Endometrial microvascular endothelial cells (primary cell): Measurements from ENCODE around the gene FUT1. TPM values are rescaled to one million over a fixed set of nuclear protein-coding genes. Genes with fewer than 3 reads are reported as not detected.

Experiments
- in situ Hi-C: cut with HindIII; loops from 2 replicates; pipeline ENCODE4 v1.10.0; 2017; ENCODE audit warnings: low sequenced_read_pairs, low pct_unique_long_range_greater_than_20kb; ENCODE audit errors: inconsistent ontology term
- total RNA-seq: library from RNA; depleted of rRNA; stranded (reverse); fragments of >200 nt; gene quantifications from one replicate; pipeline ENCODE4 v1.2.3, GENCODE V29; 2015; ENCODE audit errors: inconsistent ontology term

The FUT1 gene
- total RNA-seq, 1 donor from 2014 or later: 4.9 TPM

DNA sequence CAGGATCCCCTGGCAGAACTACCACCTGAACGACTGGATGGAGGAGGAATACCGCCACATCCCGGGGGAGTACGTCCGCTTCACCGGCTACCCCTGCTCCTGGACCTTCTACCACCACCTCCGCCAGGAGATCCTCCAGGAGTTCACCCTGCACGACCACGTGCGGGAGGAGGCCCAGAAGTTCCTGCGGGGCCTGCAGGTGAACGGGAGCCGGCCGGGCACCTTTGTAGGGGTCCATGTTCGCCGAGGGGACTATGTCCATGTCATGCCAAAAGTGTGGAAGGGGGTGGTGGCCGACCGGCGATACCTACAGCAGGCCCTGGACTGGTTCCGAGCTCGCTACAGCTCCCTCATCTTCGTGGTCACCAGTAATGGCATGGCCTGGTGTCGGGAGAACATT lies 49.1 kb downstream of the FUT1 start:
- in situ Hi-C loops: no loop called here

- in situ Hi-C loops: no loop called here
These were observed 49.7 kb downstream of the FUT1 start for GRCh38 chr19:48702701-48703100.

DNA sequence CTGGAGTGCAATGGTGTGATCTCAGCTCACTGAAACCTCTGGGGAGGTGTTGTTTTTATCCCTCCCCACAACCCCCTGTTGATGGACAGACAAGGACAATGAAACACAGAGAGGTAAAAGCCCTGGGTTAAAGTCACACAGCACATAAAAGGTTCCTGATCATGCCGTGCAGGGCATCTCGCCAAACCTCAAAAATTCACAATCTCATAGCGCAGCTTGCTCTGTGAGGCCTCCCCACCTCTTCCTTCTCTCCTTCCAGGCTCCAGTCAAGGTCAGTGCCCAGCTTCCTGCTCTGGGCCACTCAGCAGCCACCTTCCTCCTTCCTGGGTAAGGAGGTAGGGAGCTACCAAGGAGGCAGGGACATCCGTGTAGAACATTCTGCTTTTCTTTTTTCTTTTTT lies 54.4 kb downstream of the FUT1 start:
- in situ Hi-C loops: no loop called here

Other genes starting within 250 kb of the FUT1 start
- gene LMTK3, start 240.8 kb downstream of the FUT1 start, total RNA-seq: not detected
- gene SULT2B1, start 200.5 kb downstream of the FUT1 start, total RNA-seq: not detected
- gene SPACA4, start 145.9 kb downstream of the FUT1 start, total RNA-seq: not detected
- gene FAM83E, start 137.6 kb downstream of the FUT1 start, total RNA-seq: not detected
- 2,158 TPM for gene RPL18, start 133.5 kb downstream of the FUT1 start, total RNA-seq
- gene SPHK2, start 133.1 kb downstream of the FUT1 start, total RNA-seq: 7.8 TPM
- gene DBP, start 115.3 kb downstream of the FUT1 start, total RNA-seq: 0.46 TPM
- 0.28 TPM for gene CA11, start 106.5 kb downstream of the FUT1 start, total RNA-seq
- not detected for gene NTN5, start 79.6 kb downstream of the FUT1 start, total RNA-seq
- not detected for gene FUT2, start 56.7 kb downstream of the FUT1 start, total RNA-seq
- gene MAMSTR, start 32.9 kb downstream of the FUT1 start, total RNA-seq: 0.09 TPM
- 191 TPM for gene RASIP1, start 12.0 kb downstream of the FUT1 start, total RNA-seq
- 0.84 TPM for gene IZUMO1, start 5.7 kb downstream of the FUT1 start, total RNA-seq
- not detected for gene FGF21, start 2.9 kb upstream of the FUT1 start, total RNA-seq
- 82.0 TPM for gene BCAT2, start 58.4 kb upstream of the FUT1 start, total RNA-seq
- gene HSD17B14, start 83.8 kb upstream of the FUT1 start, total RNA-seq: 4.5 TPM
- not detected for gene PLEKHA4, start 116.0 kb upstream of the FUT1 start, total RNA-seq
- gene PPP1R15A, start 119.8 kb upstream of the FUT1 start, total RNA-seq: 56.0 TPM
- not detected for gene TULP2, start 146.1 kb upstream of the FUT1 start, total RNA-seq
- gene NUCB1, start 147.7 kb upstream of the FUT1 start, total RNA-seq: 227 TPM
- gene DHDH, start 181.1 kb upstream of the FUT1 start, total RNA-seq: not detected
- gene BAX, start 202.2 kb upstream of the FUT1 start, total RNA-seq: 149 TPM
- gene FTL, start 212.7 kb upstream of the FUT1 start, total RNA-seq: 3,048 TPM
- 45.1 TPM for gene GYS1, start 240.7 kb upstream of the FUT1 start, total RNA-seq
- 267 TPM for gene RUVBL2, start 241.2 kb upstream of the FUT1 start, total RNA-seq